Stimulated activated CD4-positive, alpha-beta T cell treated with anti-CD3 and anti-CD28 coated beads, Interleukin-12 subunit alpha, Interleukin-12 subunit beta, amount 100 ng/mL, for 24 hours (primary cell): ENCODE data around the gene NPAS4.
"Not testable (repeated sequence)": the region's sequence is repeated elsewhere in the genome, so short reads cannot be mapped to it uniquely, and the experiment has no call there.

Experiments used
- DNase-seq, 2 experiments: peaks; one replicate each; pipeline ENCODE4 v3.0.0-alpha.2; 2020; ENCODE audit warnings: low read depth in 2 of 2

The NPAS4 gene

GRCh38 chr11:66420671-66421476, at the start of gene NPAS4:
Gene NPAS4 (plus strand): TSS chr11:66421035. CDS start chr11:66421180, 145 bp downstream.
- DNase-seq, result no peak

- DNase-seq, result peak; percentile 52 to 74
Measured at GRCh38 chr11:66371627-66372415, 49.0 kb upstream of the NPAS4 start, which contains the start of gene SLC29A2. Gene SLC29A2 (minus strand): TSS chr11:66371760. CDS start chr11:66371591, 169 bp downstream.

DNA sequence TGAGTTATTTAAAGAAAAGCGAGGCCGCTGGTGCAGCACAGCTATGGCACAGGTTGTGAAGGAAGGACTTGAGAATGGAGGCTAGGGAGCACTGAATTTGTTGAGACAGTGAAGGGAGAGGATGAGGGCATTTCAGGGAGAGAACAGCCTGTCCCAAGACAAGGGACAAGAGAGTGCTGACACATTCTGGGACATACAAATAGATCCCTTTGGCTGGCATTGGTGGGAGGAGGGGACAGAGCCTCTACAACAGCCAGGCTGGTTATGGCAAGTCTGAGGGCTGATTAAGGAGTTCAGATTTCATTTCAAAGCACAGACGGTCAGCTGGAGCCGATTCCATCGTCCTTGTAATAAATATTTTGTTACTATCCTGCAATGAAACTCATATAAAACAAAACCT, 47.6 kb upstream of the NPAS4 start:
- no peak for DNase-seq

DNA sequence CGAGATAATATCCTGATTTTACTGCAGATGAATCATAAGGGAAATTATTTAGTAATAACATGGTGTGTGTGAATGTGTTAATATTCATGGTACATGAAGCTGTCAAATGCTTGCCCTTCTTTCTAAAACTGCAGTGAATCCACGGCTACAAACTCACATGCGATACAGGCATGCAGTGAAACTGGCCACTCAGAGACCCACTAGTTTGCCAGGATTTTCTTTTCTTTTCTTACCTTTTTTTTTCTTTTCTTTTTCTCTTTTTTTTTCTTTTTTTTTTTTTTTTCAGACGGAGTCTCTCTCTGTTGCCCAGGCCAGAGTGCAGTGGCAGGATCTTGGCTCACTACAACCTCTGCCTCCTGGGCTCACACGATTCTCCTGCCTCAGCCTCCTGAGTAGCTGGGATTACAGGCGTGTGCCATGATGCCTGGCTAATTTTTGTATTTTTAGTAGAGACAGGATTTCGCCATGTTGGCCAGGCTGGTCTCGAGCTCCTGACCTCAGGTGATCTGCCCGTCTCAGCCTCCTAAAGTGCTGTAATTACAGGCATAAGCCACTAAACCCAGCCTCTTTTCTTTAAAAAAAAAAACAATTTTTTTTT, 47.0 kb upstream of the NPAS4 start:
- not testable (repeated sequence) for DNase-seq

- not testable (repeated sequence) for DNase-seq
Measured at GRCh38 chr11:66380264-66380663, 40.6 kb upstream of the NPAS4 start.

- not testable (repeated sequence) for DNase-seq
Measured at GRCh38 chr11:66384316-66384715, 36.5 kb upstream of the NPAS4 start.

DNA sequence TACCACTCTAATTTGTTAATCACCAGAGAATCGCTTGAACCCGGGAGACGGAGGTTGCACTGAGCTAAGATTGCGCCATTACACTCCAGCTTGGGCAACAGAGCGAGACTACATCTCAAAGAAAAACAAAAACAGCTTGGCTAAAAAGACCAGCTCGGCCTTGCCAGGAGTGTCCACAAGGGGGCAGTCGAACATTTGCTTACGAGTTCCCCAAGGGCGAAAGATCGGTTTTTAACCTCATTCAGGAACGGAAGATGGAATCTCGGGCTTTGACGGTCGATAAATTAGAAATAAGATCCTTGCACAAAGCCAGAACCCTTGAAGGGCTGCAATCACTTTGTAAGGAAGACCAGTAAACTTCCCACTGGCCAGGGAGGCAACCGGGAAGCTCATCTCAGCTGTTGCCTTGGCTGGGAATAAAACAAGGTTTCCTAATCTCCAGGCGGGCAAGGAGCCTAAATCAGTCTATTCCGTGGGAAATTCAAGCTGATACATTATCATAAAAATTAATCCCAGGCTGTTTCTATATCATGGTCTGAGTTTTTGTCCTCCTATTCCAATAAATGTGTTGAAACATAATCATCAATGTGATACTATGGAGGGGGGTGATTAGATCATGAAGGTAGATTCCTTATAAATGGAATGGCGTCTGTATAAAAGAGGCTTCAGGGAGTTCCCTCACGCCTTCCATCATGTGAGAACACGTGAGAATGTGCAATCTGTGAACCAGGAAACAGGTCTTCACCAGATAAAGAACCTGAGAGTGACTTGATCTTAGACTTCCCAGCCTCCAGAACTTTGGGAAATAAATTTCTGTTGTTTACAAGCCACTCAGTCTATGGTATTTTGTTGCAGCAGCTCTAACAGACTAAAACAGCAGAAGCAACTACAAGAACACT, 34.4 kb upstream of the NPAS4 start:
- DNase-seq, result peak; percentile 58 to 88

GRCh38 chr11:66388780-66389386, 32.0 kb upstream of the NPAS4 start:
- DNase-seq, result peak; percentile 24 to 66

- DNase-seq, result no peak
Measured at GRCh38 chr11:66391322-66391721, 29.5 kb upstream of the NPAS4 start.

- no peak for DNase-seq
Measured at GRCh38 chr11:66393954-66394353, 26.9 kb upstream of the NPAS4 start.

- DNase-seq, result no peak
Measured at GRCh38 chr11:66407651-66408050, 13.2 kb upstream of the NPAS4 start.

GRCh38 chr11:66408488-66409214, 12.2 kb upstream of the NPAS4 start:
- DNase-seq, result peak; percentile 77 to 94

DNA sequence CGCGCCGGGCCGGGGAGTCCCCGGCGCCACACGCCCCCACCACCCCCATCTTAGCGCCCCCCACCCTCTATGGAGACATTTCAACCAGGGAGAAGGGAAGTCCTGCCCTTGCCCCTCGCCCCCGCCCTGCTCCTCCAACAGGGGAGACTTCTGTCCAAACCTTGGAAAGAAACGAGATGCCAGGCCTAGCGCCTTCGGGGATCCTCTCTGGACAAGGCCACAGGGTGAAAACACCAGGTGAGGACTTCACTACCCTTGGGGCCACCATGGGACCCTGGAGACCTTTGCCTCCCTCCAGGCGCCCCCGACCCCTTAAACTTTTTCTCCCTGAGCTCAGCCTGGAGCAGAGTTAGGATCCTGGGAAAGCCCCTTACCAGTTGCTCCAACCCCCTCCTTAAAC, 11.6 kb upstream of the NPAS4 start:
- no peak for DNase-seq

DNA sequence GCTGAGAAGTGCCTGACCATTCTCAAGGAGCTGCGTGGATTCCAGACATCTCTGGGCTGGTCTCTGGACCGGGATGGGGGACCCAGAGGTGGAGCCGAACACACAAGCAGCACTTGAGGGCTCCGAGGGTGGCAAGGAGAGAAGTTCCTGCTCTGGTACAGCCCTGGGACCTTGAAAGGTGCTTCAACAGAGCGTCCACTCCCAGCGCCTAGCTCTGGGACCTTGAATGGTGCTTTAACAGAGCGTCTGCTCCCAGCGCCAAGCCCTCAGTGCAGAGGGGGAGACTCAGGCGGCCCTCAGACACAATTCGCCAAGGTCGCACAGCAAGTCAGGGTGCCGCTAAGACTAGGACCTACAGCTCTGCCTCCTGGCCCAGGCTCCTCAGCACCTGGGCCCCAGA, 10.6 kb upstream of the NPAS4 start:
- no peak for DNase-seq

DNA sequence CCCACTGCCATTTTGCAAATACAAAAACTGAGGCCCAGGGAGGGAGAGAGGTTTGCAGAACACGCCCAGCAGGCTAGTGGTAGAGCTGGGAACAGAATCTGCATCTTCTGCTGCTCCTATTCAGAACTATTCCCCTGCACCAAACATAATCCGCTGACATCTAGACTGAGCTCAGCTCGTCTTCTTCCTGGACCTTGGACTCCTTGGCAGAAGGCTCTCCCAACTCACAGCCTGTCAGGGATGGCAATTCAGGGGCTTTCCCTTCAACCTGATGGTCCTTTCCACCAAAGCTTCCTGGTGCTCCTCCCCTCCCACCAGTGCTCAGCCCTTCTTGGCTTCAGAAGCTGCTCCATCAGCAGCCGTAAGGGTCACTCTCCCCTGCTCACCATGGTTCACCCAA, 9.5 kb upstream of the NPAS4 start:
- DNase-seq, result no peak

DNA sequence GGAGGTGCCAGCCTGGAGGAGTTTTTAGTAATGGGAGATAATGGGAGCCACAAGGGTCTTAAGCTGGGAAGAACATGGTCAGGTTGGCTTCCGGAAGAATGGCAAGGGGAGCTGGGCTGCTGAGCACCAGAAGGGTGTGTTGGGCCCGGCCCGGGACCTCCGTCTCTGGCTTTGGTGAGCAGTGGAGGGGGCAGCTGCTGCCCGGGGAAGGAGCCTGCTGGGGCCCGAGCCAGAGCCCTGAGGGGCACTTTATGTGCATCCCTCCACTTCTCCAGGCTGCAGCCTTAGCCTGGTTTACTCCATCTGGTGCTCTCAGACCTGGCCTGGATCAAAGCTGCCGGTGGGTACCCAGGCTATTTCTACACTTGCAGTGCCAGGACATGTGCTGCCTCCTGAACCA, 8.7 kb upstream of the NPAS4 start:
- no peak for DNase-seq

DNA sequence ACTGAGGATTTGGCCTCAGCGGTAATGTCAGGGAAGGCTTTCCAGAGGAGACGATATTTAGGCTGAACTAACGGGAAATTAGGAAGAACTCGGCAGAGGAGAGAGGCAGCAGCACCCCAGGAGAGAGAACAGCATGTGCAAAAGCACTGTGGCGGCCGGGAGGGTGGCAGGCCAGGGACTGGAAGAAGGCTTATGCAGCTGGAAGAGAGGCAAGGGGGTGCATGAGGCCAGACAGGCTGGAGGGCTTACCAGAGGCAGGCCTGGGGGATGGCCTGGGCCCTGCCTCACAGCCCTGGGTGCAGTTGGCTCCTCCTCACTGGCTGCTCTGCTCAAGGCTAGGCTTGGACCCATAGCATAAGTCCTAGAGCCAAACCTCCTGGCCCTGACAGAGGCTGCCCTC, 7.7 kb upstream of the NPAS4 start:
- DNase-seq, result no peak

DNA sequence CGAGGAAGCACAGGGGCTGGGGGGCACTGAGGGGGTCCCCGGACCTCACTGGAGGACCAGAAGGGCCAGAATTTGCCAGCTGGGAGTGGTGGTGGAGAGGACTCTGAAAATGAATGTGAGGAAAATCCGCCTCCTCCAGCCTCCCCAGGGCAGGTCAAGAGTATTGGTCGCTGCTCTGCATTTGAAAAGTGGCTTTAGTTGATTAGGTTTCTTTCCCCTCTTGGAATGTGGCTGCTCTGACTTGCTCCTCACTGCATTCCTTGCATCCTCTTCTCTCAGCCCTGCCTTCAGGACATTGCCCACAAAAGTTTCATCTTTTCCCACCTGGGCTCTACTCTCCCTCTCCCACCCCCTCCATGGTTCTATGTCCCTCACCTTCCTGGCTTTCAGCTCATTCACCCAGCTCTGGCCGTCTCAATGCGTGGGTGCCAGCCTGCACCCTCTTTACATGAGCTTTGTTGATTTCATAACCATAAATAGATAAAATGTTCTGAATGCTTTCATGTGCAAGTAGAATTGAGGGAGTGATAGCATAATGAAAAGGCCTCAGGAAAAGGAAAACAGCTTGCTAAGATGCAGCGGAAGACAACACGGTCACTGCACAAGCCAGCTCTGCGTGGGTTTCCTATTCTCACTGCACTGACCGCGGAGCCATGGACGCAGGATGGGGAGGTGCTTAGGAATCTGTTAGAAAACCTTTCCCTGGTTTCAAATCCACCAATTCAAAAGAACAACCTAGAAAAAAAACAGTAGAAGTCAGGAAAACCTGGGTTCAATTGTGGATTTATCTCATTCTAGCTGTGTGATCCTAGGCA, 6.5 kb upstream of the NPAS4 start:
- no peak for DNase-seq

DNA sequence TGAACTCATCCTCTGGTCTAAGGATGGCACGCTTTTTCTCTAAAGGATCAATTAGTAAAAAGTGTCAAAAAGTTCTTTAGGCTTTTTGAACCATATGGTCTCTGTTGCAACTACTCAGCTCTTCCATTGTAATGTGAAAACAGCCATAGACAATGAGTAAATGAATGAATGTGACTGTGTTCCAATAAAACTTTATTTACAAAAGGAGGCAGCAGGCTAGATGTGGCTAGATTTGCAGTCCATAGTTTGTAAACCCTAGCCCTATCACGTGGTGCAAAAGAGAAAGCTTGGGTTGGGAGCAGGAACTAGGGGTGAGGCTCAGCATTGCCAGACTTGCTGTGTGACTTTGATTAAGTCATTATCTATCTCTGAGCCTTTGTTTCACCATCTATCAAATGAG, 5.4 kb upstream of the NPAS4 start:
- DNase-seq, result no peak
